HT1080 (cell line): ENCODE measurements around the gene PIP4P1. TPM values are rescaled to one million over a fixed set of nuclear protein-coding genes. Genes with fewer than 3 reads are reported as not detected.

Experiments
- DNase-seq: peaks from one replicate; pipeline ENCODE4 v3.0.0-alpha.2; 2015; ENCODE audit warnings: low read depth
- small RNA-seq: library from RNA; depleted of rRNA; stranded (forward); fragments of <200 nt; gene quantifications from one replicate; pipeline ENCODE3, GENCODE V24; 2014
- total RNA-seq: library from RNA; depleted of rRNA; stranded (reverse); fragments of >200 nt; shearing (Covaris generic); gene quantifications from 2 replicates; pipeline ENCODE4 v1.2.3, GENCODE V29; 2014; rRNA removed

The PIP4P1 gene
- total RNA-seq, 1 experiment from 2014 or later, result 21.0 TPM

DNA sequence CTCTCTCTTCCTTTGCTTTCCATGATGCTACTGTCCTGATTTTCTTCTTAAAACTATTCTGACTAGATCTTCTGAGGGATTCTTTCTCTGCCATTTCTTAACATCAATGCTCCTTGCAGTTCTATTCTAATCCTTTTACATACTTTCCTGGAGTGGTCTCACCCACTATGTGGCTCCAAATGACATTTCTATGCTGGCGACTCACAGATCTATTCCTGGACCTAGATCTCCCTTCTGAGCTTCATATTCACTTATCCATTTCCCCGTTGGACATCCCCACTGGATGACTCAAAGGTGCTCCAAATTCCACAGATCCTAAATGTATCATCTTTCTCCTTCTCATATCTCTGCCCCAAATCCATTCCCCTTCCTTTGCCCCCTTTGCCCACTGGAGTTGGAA is 52.0 kb downstream of the PIP4P1 start:
- DNase-seq, result peak; percentile 59

Small RNAs within 50 kb of the gene (small RNA-seq; reads per million reads assigned to genes)
- gene RNA5SP382, result 0.07 reads per million

Other genes starting within 250 kb of the PIP4P1 start
- not detected in 2 replicates for gene OR11H6, start 237.7 kb downstream of the PIP4P1 start, total RNA-seq
- not detected in 2 replicates for gene OR11H7, start 232.5 kb downstream of the PIP4P1 start, total RNA-seq
- not detected in 2 replicates for gene OR11H4, start 222.1 kb downstream of the PIP4P1 start, total RNA-seq
- 13.5 and 15.6 TPM in 2 replicates for gene TTC5, start 155.5 kb downstream of the PIP4P1 start, total RNA-seq
- gene CCNB1IP1, start 128.2 kb downstream of the PIP4P1 start, total RNA-seq, result 47.6 and 60.6 TPM in 2 replicates
- 30.5 and 30.8 TPM in 2 replicates for gene PARP2, start 117.8 kb downstream of the PIP4P1 start, total RNA-seq
- gene TEP1, start 47.9 kb downstream of the PIP4P1 start, total RNA-seq, result 9.4 TPM in 2 replicates
- gene KLHL33, start 25.3 kb downstream of the PIP4P1 start, total RNA-seq, result not detected in 2 replicates
- gene OSGEP, start 6.6 kb downstream of the PIP4P1 start, total RNA-seq, result 50.1 and 52.1 TPM in 2 replicates
- 139 and 207 TPM in 2 replicates for gene APEX1, start 6.2 kb downstream of the PIP4P1 start, total RNA-seq
- 167 and 204 TPM in 2 replicates for gene PNP, start 8.0 kb upstream of the PIP4P1 start, total RNA-seq
- not detected in 2 replicates for gene RNASE10, start 44.1 kb upstream of the PIP4P1 start, total RNA-seq
- not detected in 2 replicates for gene RNASE9, start 99.6 kb upstream of the PIP4P1 start, total RNA-seq
- not detected in 2 replicates for gene RNASE11, start 126.6 kb upstream of the PIP4P1 start, total RNA-seq
- gene RNASE12, start 129.9 kb upstream of the PIP4P1 start, total RNA-seq, result not detected in 2 replicates
- gene OR6S1, start 180.3 kb upstream of the PIP4P1 start, total RNA-seq, result not detected in 2 replicates
- 0.82 and 0.87 TPM in 2 replicates for gene RNASE4, start 223.1 kb upstream of the PIP4P1 start, total RNA-seq
- 0.33 and 0.77 TPM in 2 replicates for gene ANG, start 227.3 kb upstream of the PIP4P1 start, total RNA-seq